ENCODE data around the gene PCNT.
"Not testable (repeated sequence)": the region's sequence is repeated elsewhere in the genome, so short reads cannot be mapped to it uniquely, and the experiment has no call there.

The PCNT gene

GRCh38 chr21:46357335-46357604, 33.3 kb downstream of the PCNT start:
- no peak for DNase-seq

DNA sequence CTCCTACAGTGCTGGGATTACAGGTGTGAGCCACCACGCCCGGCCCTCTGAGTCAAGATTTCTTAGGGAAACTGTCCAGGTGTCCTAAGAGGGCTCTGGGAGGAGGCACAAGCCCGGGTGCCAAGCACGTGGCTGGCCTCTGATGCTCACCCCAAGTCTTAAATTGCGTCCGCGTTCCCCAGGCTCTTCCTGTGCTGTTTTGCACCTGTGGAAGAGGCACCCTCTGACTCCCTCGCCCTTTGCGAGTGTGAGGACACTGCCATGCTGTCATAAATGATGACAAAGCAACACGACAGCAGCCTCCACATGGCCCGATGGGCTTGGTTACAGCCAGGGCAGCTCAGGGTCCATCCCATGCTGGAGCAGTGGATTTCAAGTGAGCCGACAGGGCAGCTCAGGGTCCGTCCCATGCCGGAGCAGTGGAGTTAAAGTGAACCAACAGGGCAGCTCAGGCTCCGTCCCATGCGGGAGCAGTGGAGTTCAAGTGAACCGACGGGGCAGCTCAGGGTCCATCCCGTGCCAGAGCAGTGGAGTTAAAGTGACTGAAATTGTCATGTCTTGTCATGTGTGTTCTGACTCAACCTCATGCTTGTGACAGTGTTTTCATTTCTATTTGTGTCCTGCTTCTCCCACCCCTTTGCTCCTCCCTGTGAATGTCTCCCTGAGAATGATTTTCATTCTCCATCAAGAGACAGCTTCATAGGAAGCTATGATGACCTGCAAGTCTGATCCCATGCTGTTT, 33.9 kb downstream of the PCNT start:
- DNase-seq = no peak

- DNase-seq = no peak
Observed at GRCh38 chr21:46361176-46361575, 37.2 kb downstream of the PCNT start.

GRCh38 chr21:46361935-46362334, 38.0 kb downstream of the PCNT start:
- DNase-seq = no peak

DNA sequence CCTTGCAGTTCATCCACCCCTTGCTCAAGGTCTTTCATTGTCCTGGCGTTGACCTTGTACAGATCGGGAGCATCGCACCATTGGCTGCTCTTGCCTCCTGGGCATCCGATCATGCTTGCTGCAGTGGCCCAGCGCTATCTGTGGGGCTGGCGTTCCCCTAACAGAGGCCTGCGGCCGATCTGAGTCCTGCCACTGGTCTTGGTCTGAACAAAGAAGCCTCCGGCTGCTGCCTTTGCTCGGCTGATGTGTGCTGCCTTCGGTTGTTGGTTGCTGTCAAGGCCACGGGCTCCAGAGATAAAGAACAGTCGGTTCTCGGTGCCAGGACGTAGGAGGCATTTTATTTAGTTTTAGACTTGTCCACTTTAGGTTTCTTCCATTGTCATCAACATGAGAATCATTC, 39.0 kb downstream of the PCNT start:
- no peak for DNase-seq

GRCh38 chr21:46363698-46364097, 39.7 kb downstream of the PCNT start:
- no peak for DNase-seq

- no peak for DNase-seq
Observed at GRCh38 chr21:46366091-46366490, 42.1 kb downstream of the PCNT start.

GRCh38 chr21:46366561-46366960, 42.6 kb downstream of the PCNT start:
- no peak for DNase-seq

DNA sequence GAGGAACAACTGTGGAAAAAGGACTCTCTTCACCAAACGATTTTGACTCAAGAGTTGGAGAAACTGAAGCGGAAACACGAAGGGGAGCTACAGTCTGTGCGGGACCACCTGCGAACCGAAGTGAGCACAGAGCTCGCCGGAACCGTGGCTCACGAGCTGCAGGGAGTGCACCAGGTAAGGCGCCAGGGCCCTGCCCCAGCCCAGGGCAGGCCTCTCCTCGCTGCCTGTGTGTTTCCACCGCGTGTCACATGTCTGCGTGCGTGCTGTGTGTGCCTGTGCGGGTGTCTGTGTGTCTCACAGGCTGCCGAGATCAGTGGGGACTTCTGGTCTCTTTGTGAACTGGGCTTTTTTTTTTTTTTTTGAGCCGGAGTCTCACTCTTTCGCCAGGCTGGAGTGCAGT, 43.0 kb downstream of the PCNT start:
- no peak for DNase-seq

- no peak for DNase-seq
Observed at GRCh38 chr21:46368533-46369285, 44.8 kb downstream of the PCNT start.

DNA sequence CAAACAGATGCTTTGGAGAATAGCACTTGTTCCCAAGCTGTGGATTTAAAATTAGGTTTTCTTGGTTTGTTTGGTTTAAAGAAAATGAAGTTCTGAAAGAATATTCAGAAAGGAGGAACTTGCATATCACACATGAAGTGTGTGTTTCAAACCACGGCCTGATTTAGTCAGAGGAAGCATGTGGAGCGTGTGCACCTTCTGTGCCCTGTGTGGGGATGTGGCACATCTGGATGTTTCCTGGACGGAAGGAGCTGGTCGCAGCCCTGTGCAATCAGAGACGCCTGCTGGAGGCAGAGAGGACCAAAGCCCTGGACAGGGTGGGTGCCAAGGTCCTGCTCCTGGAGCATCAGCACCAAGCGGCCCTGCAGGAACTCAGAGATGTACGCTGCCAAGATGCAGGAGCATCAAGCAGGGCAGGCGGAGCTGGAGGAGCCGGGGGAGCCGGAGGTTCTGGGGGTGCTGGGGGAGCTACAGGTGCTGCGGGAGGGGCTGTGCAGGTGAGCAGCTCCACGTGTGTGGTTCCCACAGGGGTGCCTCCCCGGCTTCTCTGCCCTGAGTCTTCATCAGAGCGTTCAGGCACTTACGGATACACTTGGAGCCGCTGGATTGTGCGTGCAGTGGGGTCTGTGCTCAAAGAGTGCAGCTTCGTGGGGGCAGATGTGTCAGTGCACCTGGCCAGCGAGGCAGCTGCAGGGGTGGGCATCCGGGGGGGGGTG, 45.7 kb downstream of the PCNT start:
- DNase-seq = no peak

DNA sequence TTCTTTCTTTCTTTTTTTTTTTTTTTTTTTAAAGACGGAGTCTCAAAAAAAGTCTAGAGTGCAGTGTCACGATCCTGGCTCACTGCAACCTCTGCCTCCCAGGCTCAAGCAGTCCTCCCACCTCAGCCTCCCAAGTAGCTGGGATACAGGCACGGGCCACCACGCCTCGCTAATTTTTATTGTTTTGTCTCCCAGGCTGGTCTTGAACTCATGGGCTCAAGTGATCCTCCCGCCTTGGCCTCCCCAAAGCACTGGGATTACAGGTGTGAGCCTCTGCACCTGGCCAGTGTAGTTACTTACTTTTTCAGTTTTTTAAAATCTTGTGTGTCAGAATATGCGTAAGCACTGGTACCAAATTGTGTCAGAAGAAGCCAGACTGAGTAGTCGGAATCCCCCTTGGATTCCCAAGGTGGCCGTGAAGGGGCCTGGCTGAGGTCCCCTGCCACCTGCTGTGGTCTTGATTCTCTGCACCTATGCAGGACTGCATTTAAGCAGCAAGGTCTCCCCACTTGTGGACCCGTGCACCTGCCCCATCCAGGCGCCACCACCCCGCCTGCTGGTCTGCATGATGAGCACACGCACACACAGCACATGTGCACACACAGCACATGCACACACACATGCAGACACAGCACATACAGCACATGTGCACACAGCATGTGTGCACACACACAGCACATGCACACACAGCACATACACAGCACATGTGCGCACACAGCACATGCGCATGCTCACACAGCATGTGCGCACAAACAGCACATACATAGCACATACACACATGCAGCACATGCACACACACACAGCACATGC, 47.5 kb downstream of the PCNT start:
- DNase-seq = no peak

- DNase-seq = no peak
Observed at GRCh38 chr21:46372014-46372485, 48.1 kb downstream of the PCNT start.

GRCh38 chr21:46372947-46373346, 49.0 kb downstream of the PCNT start:
- not testable (repeated sequence) for DNase-seq

DNA sequence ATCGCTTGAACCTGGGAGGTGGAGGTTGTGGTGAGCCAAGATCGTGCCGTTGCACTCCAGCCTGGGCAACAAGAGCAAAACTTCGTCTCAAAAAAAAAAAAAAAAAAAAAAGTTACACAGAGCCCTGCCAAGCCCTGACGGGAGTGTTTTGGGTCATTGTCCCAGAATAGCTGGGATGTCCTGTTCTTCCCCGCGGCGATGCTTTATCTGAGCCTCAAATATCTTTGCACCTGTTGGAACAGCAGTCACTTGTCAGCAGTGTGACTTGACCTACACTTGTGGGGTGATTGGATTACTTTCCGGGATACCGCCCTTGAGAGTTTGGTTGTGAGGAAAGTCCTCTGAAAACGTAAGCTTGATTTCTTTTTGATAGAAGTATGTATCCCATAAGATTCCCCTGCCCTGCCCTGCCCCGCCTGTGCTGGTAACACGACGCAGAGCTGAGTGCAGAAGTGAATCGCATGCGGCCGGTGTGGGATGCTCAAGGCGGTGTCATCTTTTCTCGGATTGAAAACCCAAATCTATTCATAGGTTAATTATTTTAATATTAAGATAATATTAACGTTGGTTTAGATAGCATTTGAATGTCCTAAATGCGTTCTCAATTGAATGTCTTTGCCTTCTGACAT, 50.9 kb downstream of the PCNT start:
- no peak for DNase-seq

GRCh38 chr21:46375560-46376230, 51.7 kb downstream of the PCNT start:
- no peak for DNase-seq

DNA sequence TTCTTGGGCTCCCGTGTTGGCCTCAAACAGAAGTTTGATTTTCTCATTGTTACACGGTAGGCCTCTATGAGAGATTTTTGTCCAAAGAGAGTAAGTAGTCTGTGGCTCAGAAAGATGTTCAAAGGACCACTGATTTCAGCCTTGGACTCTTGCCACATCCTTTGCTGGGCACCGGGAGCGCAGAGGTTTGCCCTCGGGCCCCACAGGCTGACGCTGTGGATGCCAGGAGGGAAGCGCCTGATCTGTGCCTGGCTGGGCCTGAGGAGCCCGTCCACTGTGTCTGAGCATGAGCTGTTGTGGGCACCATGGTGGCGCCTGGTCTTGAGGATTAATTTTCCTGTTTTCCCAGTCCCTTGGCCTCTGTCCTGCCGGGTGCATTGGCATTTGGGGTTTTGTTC, 52.3 kb downstream of the PCNT start:
- no peak for DNase-seq

DNA sequence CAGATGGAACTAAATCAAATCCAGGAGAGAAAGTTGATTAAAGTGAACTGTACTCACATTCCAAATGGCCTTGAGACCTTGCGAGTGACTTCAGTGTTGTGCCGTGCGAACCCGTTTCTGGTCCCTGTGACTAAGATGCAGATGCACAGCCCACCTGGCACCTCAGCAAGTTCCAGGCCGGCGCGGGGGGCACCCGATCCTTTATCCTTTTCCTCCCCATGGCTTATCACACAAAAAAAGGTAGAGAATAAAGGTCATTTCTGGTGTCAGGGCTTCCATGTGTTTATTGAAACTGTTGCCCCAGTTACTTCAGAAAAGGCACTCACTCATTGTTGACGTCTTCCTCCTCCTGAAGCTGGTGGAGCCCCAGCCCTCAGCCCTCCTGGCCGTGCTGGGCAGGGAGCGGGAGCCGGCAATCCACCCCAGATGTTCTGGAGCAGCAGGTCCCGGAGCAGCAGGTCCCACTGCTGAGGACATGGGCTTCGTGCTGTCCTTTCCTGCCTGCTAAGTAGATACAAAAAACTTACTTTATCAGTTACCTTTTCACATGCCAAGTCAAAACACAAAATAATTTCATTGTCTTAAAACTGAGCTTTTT, 53.0 kb downstream of the PCNT start:
- no peak for DNase-seq

- no peak for DNase-seq
Observed at GRCh38 chr21:46377789-46378188, 53.8 kb downstream of the PCNT start.

- no peak for DNase-seq
Observed at GRCh38 chr21:46379105-46379504, 55.1 kb downstream of the PCNT start.
